HG02623 (cell line): ENCODE measurements around the gene NCKAP5.
"Not testable (repeated sequence)": the region's sequence is repeated elsewhere in the genome, so short reads cannot be mapped to it uniquely, and the experiment has no call there.

Source experiments
- ATAC-seq: cut with Tn5 transposase; IDR thresholded peaks from one replicate; pipeline ENCODE4 v1.9.1; 2021; ENCODE audit warnings: moderate library complexity; ENCODE audit not compliant: unreplicated experiment

NCKAP5 gene

GRCh38 chr2:133470446-133470845, 97.8 kb downstream of the NCKAP5 start:
- not testable (repeated sequence) for ATAC-seq

GRCh38 chr2:133462811-133463210, 105.5 kb downstream of the NCKAP5 start:
- ATAC-seq = no peak

- no peak for ATAC-seq
These were observed 106.8 kb downstream of the NCKAP5 start for GRCh38 chr2:133461484-133461883.

- ATAC-seq = no peak
These were observed 108.7 kb downstream of the NCKAP5 start for GRCh38 chr2:133459590-133459989.

GRCh38 chr2:133458280-133458679, 110.0 kb downstream of the NCKAP5 start:
- no peak for ATAC-seq

- ATAC-seq = no peak
These were observed 110.4 kb downstream of the NCKAP5 start for GRCh38 chr2:133457861-133458260.

- ATAC-seq = no peak
These were observed 111.3 kb downstream of the NCKAP5 start for GRCh38 chr2:133456971-133457370.

- no peak for ATAC-seq
These were observed 112.1 kb downstream of the NCKAP5 start for GRCh38 chr2:133456156-133456555.

GRCh38 chr2:133453032-133453431, 115.2 kb downstream of the NCKAP5 start:
- ATAC-seq = no peak

- ATAC-seq = no peak
These were observed 115.7 kb downstream of the NCKAP5 start for GRCh38 chr2:133452583-133452982.

GRCh38 chr2:133452146-133452545, 116.1 kb downstream of the NCKAP5 start:
- ATAC-seq = no peak

GRCh38 chr2:133448195-133448594, 120.1 kb downstream of the NCKAP5 start:
- no peak for ATAC-seq

GRCh38 chr2:133447303-133447702, 121.0 kb downstream of the NCKAP5 start:
- no peak for ATAC-seq

GRCh38 chr2:133444465-133444864, 123.8 kb downstream of the NCKAP5 start:
- ATAC-seq = no peak

- no peak for ATAC-seq
These were observed 125.9 kb downstream of the NCKAP5 start for GRCh38 chr2:133442393-133442792.

GRCh38 chr2:133439565-133439920, 128.7 kb downstream of the NCKAP5 start:
- ATAC-seq = no peak

GRCh38 chr2:133438848-133439564, 129.3 kb downstream of the NCKAP5 start:
- no peak for ATAC-seq

GRCh38 chr2:133438026-133438425, 130.2 kb downstream of the NCKAP5 start:
- ATAC-seq = no peak

- no peak for ATAC-seq
These were observed 130.8 kb downstream of the NCKAP5 start for GRCh38 chr2:133437492-133437891.

GRCh38 chr2:133434959-133435668, 133.1 kb downstream of the NCKAP5 start:
- no peak for ATAC-seq

- ATAC-seq = no peak
These were observed 134.5 kb downstream of the NCKAP5 start for GRCh38 chr2:133433455-133434451.
